RWPE2 (cell line): ENCODE data around the gene MESP2.

Experiments
- ATAC-seq: fragments of 200-7000 bp; cut with Tn5 transposase; 3 replicates; pipeline ENCODE4 v1.9.1; 2021; ENCODE audit warnings: low read depth
- DNase-seq: peaks from one replicate; pipeline ENCODE4 v3.0.0-alpha.2; 2020; ENCODE audit warnings: low spot score
- H3K27ac ChIP-seq: fragments of 450-650 bp; 2 replicates; pipeline ENCODE4 v1.5.1; 2017; ENCODE audit warnings: mild to moderate bottlenecking; ENCODE audit not compliant: poor library complexity, severe bottlenecking
- H3K27me3 ChIP-seq: fragments of 250-450 bp; sonication (Bioruptor Pico); 2 replicates; pipeline ENCODE4 v1.5.1; 2021; ENCODE audit warnings: mild to moderate bottlenecking, moderate library complexity; ENCODE audit not compliant: insufficient read depth, poor library complexity, severe bottlenecking
- H3K36me3 ChIP-seq: fragments of 250-450 bp; sonication (Bioruptor Pico); 2 replicates; pipeline ENCODE4 v1.5.1; 2020; ENCODE audit warnings: low read depth, mild to moderate bottlenecking, moderate library complexity
- H3K4me1 ChIP-seq: fragments of 250-450 bp; sonication (Bioruptor Pico); 2 replicates; pipeline ENCODE4 v1.5.1; 2021; ENCODE audit warnings: mild to moderate bottlenecking, moderate library complexity; ENCODE audit not compliant: insufficient read depth, poor library complexity, severe bottlenecking
- H3K4me3 ChIP-seq: fragments of 250-450 bp; sonication (Bioruptor Pico); 2 replicates; pipeline ENCODE4 v1.5.1; 2021; ENCODE audit warnings: mild to moderate bottlenecking, moderate library complexity; ENCODE audit not compliant: severe bottlenecking
- H3K9me3 ChIP-seq: fragments of 250-450 bp; sonication (Bioruptor Pico); 2 replicates; pipeline ENCODE4 v1.5.1; 2021; ENCODE audit warnings: mild to moderate bottlenecking, moderate library complexity; ENCODE audit not compliant: severe bottlenecking
- CTCF ChIP-seq: fragments of 450-650 bp; IDR thresholded peaks from one replicate; pipeline ENCODE4 v1.5.1; 2017; ENCODE audit warnings: mild to moderate bottlenecking, moderate library complexity; ENCODE audit not compliant: poor library complexity, severe bottlenecking

The MESP2 gene

GRCh38 chr15:89813381-89814111 is 37.4 kb downstream of the MESP2 start:
- Histone ChIP-seq H3K27me3 (no peaks in the 10 kb centered on the region), H3K4me1 (peaks cover 12% of the 10 kb centered on the region), H3K4me3 (peak overlapping the region; percentile 34), H3K9me3 (no peaks in the 10 kb centered on the region), H3K36me3 (no peaks in the 10 kb centered on the region), H3K27ac (peak overlapping the region; percentile 53)
- no peak for DNase-seq
- 0 out of 3 replicates have a peak, but pooled peaks have one; percentile 1 for ATAC-seq
- TF ChIP-seq CTCF, result no peak

- no peak for DNase-seq
- TF ChIP-seq CTCF, result no peak
- Histone ChIP-seq H3K27ac (peak overlapping the region; percentile 53), H3K4me1 (peaks cover 12% of the 10 kb centered on the region), H3K4me3 (peak overlapping the region; percentile 34), H3K9me3 (no peaks in the 10 kb centered on the region), H3K27me3 (no peaks in the 10 kb centered on the region), H3K36me3 (no peaks in the 10 kb centered on the region)
- ATAC-seq, result no peak
Measured at GRCh38 chr15:89814112-89814742, 38.1 kb downstream of the MESP2 start.

- Histone ChIP-seq H3K36me3 (no peaks in the 10 kb centered on the region), H3K27me3 (no peaks in the 10 kb centered on the region), H3K9me3 (no peaks in the 10 kb centered on the region), H3K4me1 (peaks cover 23% of the 10 kb centered on the region), H3K4me3 (no peak overlapping the region), H3K27ac (no peak overlapping the region)
- no peak for TF ChIP-seq CTCF
- ATAC-seq, result no peak
- DNase-seq, result no peak
Measured at GRCh38 chr15:89815769-89816168, 39.6 kb downstream of the MESP2 start.

- peaks cover 28% of the 10 kb centered on the region for H3K4me1 ChIP-seq
- no peak for TF ChIP-seq CTCF
- H3K4me3 ChIP-seq, result no peak overlapping the region
Measured at GRCh38 chr15:89817701-89818280, 41.7 kb downstream of the MESP2 start.

More at GRCh38 chr15:89817701-89818280, 41.7 kb downstream of the MESP2 start:
- no peaks in the 10 kb centered on the region for H3K27me3 ChIP-seq
- H3K36me3 ChIP-seq, result no peaks in the 10 kb centered on the region
- H3K9me3 ChIP-seq, result no peaks in the 10 kb centered on the region
- DNase-seq (no peak), ATAC-seq (no peak)
- H3K27ac ChIP-seq, result no peak overlapping the region
